PC-9 (cell line): Measurements from ENCODE around the gene PEAK3.

ENCODE experiments used
- CTCF ChIP-seq: fragments of 200-600 bp; sonication (generic); conservative IDR thresholded peaks from 2 replicates; pipeline ENCODE4 v1.6.1; 2017; ENCODE audit warnings: mixed run types, antibody characterized with exemption, mild to moderate bottlenecking, moderate library complexity
- EZH2 ChIP-seq: fragments of 200-600 bp; sonication (generic); IDR thresholded peaks from 2 replicates; pipeline ENCODE4 v1.8.0; 2017; ENCODE audit warnings: antibody characterized with exemption, low read depth

GRCh38 chr19:2308114-2308556 is 26.2 kb upstream of the PEAK3 start, which contains the start of gene LINGO3:
- TF ChIP-seq CTCF (no peak), EZH2 (no peak)
